HFF-Myc (cell line): ENCODE data around the gene ST7.

Experiments
- DNase-seq: peaks from one replicate; pipeline ENCODE4 v3.0.0-alpha.2; 2011; ENCODE audit warnings: low read depth; ENCODE audit errors: extremely low read depth
- H3K4me3 ChIP-seq: replicated peaks from 2 replicates; pipeline ENCODE4 v1.5.1; 2011; ENCODE audit warnings: low read depth, mild to moderate bottlenecking, control low read depth, low read length
- CTCF ChIP-seq: IDR thresholded peaks from 2 replicates; pipeline ENCODE4 v1.5.1; 2012; ENCODE audit warnings: mild to moderate bottlenecking, low read depth, low read length, control low read depth; ENCODE audit errors: missing control alignments

Gene ST7

GRCh38 chr7:116994611-116995010, 41.3 kb downstream of the ST7 start:
- H3K4me3 ChIP-seq = no peak overlapping the region
- no peak for TF ChIP-seq CTCF
- DNase-seq = no peak

GRCh38 chr7:116997972-116998371, 44.7 kb downstream of the ST7 start:
- H3K4me3 ChIP-seq = no peak overlapping the region
- TF ChIP-seq CTCF = no peak
- no peak for DNase-seq

GRCh38 chr7:116998567-116999175, 45.4 kb downstream of the ST7 start:
- no peak for DNase-seq

GRCh38 chr7:116999311-116999710, 46.0 kb downstream of the ST7 start:
- no peak for DNase-seq
- no peak for TF ChIP-seq CTCF
- no peak overlapping the region for H3K4me3 ChIP-seq

More at GRCh38 chr7:116998567-116999175, 45.4 kb downstream of the ST7 start:
- H3K4me3 ChIP-seq = no peak overlapping the region
- no peak for TF ChIP-seq CTCF

GRCh38 chr7:117001283-117001682, 48.0 kb downstream of the ST7 start:
- no peak for TF ChIP-seq CTCF
- no peak for DNase-seq
- H3K4me3 ChIP-seq = no peak overlapping the region

GRCh38 chr7:117004899-117005298, 51.6 kb downstream of the ST7 start:
- no peak for DNase-seq
- no peak for TF ChIP-seq CTCF

GRCh38 chr7:117005449-117005848, 52.1 kb downstream of the ST7 start:
- DNase-seq = no peak
- H3K4me3 ChIP-seq = no peak overlapping the region
- TF ChIP-seq CTCF = no peak

More at GRCh38 chr7:117004899-117005298, 51.6 kb downstream of the ST7 start:
- no peak overlapping the region for H3K4me3 ChIP-seq
